NCI-H526 (cell line): ENCODE data around the gene CD247.

Experiments used
- DNase-seq, 2 experiments: peaks; one replicate each; lab custom pipeline; 2025; lab: John Stamatoyannopoulos, UW

CD247 gene

GRCh38 chr1:167489571-167490340, 28.6 kb downstream of the CD247 start:
- no peak for DNase-seq

- no peak for DNase-seq
Observed at GRCh38 chr1:167488786-167489185, 29.5 kb downstream of the CD247 start.

- DNase-seq = no peak
Observed at GRCh38 chr1:167487614-167488013, 30.7 kb downstream of the CD247 start.

GRCh38 chr1:167486090-167486824, 32.1 kb downstream of the CD247 start:
- DNase-seq = no peak

- no peak for DNase-seq
Observed at GRCh38 chr1:167484726-167485502, 33.4 kb downstream of the CD247 start.

GRCh38 chr1:167483790-167484189, 34.5 kb downstream of the CD247 start:
- DNase-seq = no peak

GRCh38 chr1:167482184-167482583, 36.1 kb downstream of the CD247 start:
- no peak for DNase-seq

- DNase-seq = no peak
Observed at GRCh38 chr1:167479331-167479979, 38.9 kb downstream of the CD247 start.

GRCh38 chr1:167477986-167478385, 40.3 kb downstream of the CD247 start:
- DNase-seq = no peak

- no peak for DNase-seq
Observed at GRCh38 chr1:167476061-167476460, 42.3 kb downstream of the CD247 start.

- DNase-seq = no peak
Observed at GRCh38 chr1:167474191-167474641, 44.1 kb downstream of the CD247 start.

GRCh38 chr1:167473761-167474160, 44.6 kb downstream of the CD247 start:
- DNase-seq = no peak

GRCh38 chr1:167472752-167473521, 45.4 kb downstream of the CD247 start:
- DNase-seq = no peak

GRCh38 chr1:167471568-167471967, 46.8 kb downstream of the CD247 start:
- no peak for DNase-seq

- no peak for DNase-seq
Observed at GRCh38 chr1:167469280-167469965, 48.9 kb downstream of the CD247 start.

GRCh38 chr1:167467752-167468151, 50.6 kb downstream of the CD247 start:
- DNase-seq = no peak

- DNase-seq = no peak
Observed at GRCh38 chr1:167467126-167467710, 51.1 kb downstream of the CD247 start.

GRCh38 chr1:167465743-167466142, 52.6 kb downstream of the CD247 start:
- DNase-seq = no peak

GRCh38 chr1:167465018-167465417, 53.3 kb downstream of the CD247 start:
- DNase-seq = no peak

- DNase-seq = no peak
Observed at GRCh38 chr1:167463875-167464575, 54.3 kb downstream of the CD247 start.
